Endothelial cell of umbilical vein (primary cell): ENCODE data around the gene DLGAP1. TPM values are rescaled to one million over a fixed set of nuclear protein-coding genes. Genes with fewer than 3 reads are reported as not detected.

Source experiments
- BruUV-seq: library from RNA; stranded (reverse); fragments of 400-500 nt; replicated peaks from 2 replicates; lab custom pipeline; 2021; lab: Mats Ljungman, UMichigan
- CTCF ChIA-PET: fragments of 300-600, 350-600 bp; sonication (Branson Sonifier 250); formaldehyde crosslinking; loops from one replicate; lab custom pipeline; 2021; ENCODE audit warnings: antibody characterized with exemption, inconsistent platforms; lab: Charles Lee
- POLR2A ChIA-PET: fragments of 300-600, 350-600 bp; sonication (Branson Sonifier 250); formaldehyde crosslinking; loops from one replicate; lab custom pipeline; 2021; ENCODE audit warnings: antibody characterized with exemption, inconsistent platforms; lab: Charles Lee
- DNase-seq: peaks from one replicate; pipeline ENCODE4 v3.0.0-alpha.2; 2011; ENCODE audit warnings: low read depth, low spot score
- FAIRE-seq: peaks from 2 replicates; lab custom pipeline; 2011; peaks lifted over from hg19 to GRCh38; lab: Jason Lieb, UNC
- H2AFZ ChIP-seq: 2 replicates; pipeline ENCODE4 v1.6.0; 2012; ENCODE audit warnings: low read depth, low read length, control low read depth, inconsistent platforms
- H3K27ac ChIP-seq: 2 replicates; pipeline ENCODE4 v1.5.1; 2011; ENCODE audit warnings: low read depth, mild to moderate bottlenecking, control low read depth, low read length, moderate library complexity; ENCODE audit not compliant: insufficient read depth
- H3K27me3 ChIP-seq, 2 experiments: 2 replicates each; pipeline versions ENCODE4 v1.6.0 to v1.6.1; 2011; ENCODE audit warnings: low read length in 2 of 2, mixed read lengths in 1 of 2; ENCODE audit not compliant: control insufficient read depth in 2 of 2, insufficient read depth in 2 of 2
- H3K36me3 ChIP-seq, 2 experiments: 2 replicates in 1 of 2; 3 replicates in 1 of 2; pipeline ENCODE4 v1.5.1; 2011; ENCODE audit warnings: low read length in 2 of 2, mild to moderate bottlenecking in 1 of 2, moderate library complexity in 1 of 2; ENCODE audit not compliant: control insufficient read depth in 2 of 2, insufficient read depth in 2 of 2; ENCODE audit errors: extremely low read depth in 1 of 2
- H3K4me1 ChIP-seq: 3 replicates; pipeline ENCODE4 v1.5.1; 2011; ENCODE audit warnings: mild to moderate bottlenecking, low read length; ENCODE audit not compliant: control insufficient read depth, insufficient read depth; ENCODE audit errors: extremely low read depth
- H3K4me2 ChIP-seq: 2 replicates; pipeline ENCODE4 v1.6.1; 2011; ENCODE audit warnings: low read length, control low read depth, mixed read lengths; ENCODE audit not compliant: insufficient read depth
- H3K4me3 ChIP-seq, 3 experiments: fragments of 200-600 bp in 1 of 3; sonication (generic), shearing (Covaris generic) in 1 of 3; replicated peaks in 1 of 3; 2 replicates each; pipeline ENCODE4 v1.5.1; 2011 to 2016; ENCODE audit warnings: control low read depth in 3 of 3, low read length in 3 of 3, mild to moderate bottlenecking in 2 of 3, inconsistent platforms in 1 of 3, low read depth in 1 of 3, moderate library complexity in 1 of 3; ENCODE audit not compliant: insufficient read depth in 1 of 3
- H3K79me2 ChIP-seq: 2 replicates; pipeline ENCODE4 v1.6.0; 2012; ENCODE audit warnings: low read length, inconsistent platforms; ENCODE audit not compliant: control insufficient read depth, insufficient read depth
- H3K9ac ChIP-seq: replicated peaks from 2 replicates; pipeline ENCODE3; 2011; ENCODE audit warnings: low read length, control low read depth; ENCODE audit not compliant: insufficient read depth; ENCODE audit errors: extremely low read depth
- H3K9me1 ChIP-seq: replicated peaks from 3 replicates; pipeline ENCODE4 v1.6.0; 2011; ENCODE audit warnings: mild to moderate bottlenecking, low read length; ENCODE audit not compliant: control insufficient read depth, insufficient read depth; ENCODE audit errors: extremely low read depth
- H3K9me3 ChIP-seq: replicated peaks from 2 replicates; pipeline ENCODE4 v1.5.1; 2012; ENCODE audit warnings: low read length, inconsistent platforms; ENCODE audit not compliant: control insufficient read depth, insufficient read depth
- H4K20me1 ChIP-seq: replicated peaks from 2 replicates; pipeline ENCODE3; 2011; ENCODE audit warnings: mild to moderate bottlenecking, low read length; ENCODE audit not compliant: control insufficient read depth, insufficient read depth; ENCODE audit errors: extremely low read depth
- EZH2 ChIP-seq: IDR thresholded peaks from 2 replicates; pipeline ENCODE4 v1.6.1; 2012; ENCODE audit warnings: borderline replicate concordance, low read depth, mild to moderate bottlenecking, moderate library complexity, low read length, inconsistent platforms; ENCODE audit not compliant: severe bottlenecking
- FOS ChIP-seq: IDR thresholded peaks from 2 replicates; pipeline ENCODE4 v1.6.1; 2011; ENCODE audit warnings: mild to moderate bottlenecking, low read length, moderate library complexity, borderline replicate concordance; ENCODE audit not compliant: insufficient read depth
- GATA2 ChIP-seq: IDR thresholded peaks from 2 replicates; pipeline ENCODE4 v1.7.0; 2011; ENCODE audit warnings: low read depth, mild to moderate bottlenecking, moderate library complexity, mixed read lengths, low read length; ENCODE audit not compliant: insufficient read length, insufficient read depth
- JUN ChIP-seq: IDR thresholded peaks from 2 replicates; pipeline ENCODE4 v1.6.1; 2011; ENCODE audit warnings: borderline replicate concordance, low read depth; ENCODE audit not compliant: insufficient read length, insufficient read depth
- MYC ChIP-seq: IDR thresholded peaks from one replicate; pipeline ENCODE4 v1.6.1; 2011; ENCODE audit warnings: mild to moderate bottlenecking, low read depth, low read length
- POLR2A ChIP-seq: IDR thresholded peaks from 2 replicates; pipeline ENCODE4 v1.6.1; 2012; ENCODE audit warnings: low read depth, mild to moderate bottlenecking, control low read depth, low read length
- POLR2AphosphoS5 ChIP-seq: IDR thresholded peaks from 2 replicates; pipeline ENCODE4 v1.6.1; 2012; ENCODE audit warnings: low read depth, mild to moderate bottlenecking, control low read depth, low read length, moderate library complexity; ENCODE audit not compliant: insufficient read depth
- dilution Hi-C: fragments of 300-500 bp; cut with MboI; formaldehyde crosslinking; loops from one replicate; pipeline ENCODE4 v1.15.0; 2019; ENCODE audit warnings: low sequenced_read_pairs; ENCODE audit not compliant: extremely low pct_ligation_motif_present
- intact Hi-C: fragments of 100-400 bp; cut with micrococcal nuclease; formaldehyde crosslinking; loops from one replicate; pipeline ENCODE4 v1.10.0; 2022
- polyA plus RNA-seq, 4 experiments: library from polyadenylated mRNA; depleted of rRNA in 3 of 4; stranded (reverse) in 3 of 4; unstranded in 1 of 4; fragments of >200 nt; gene quantifications; 2 replicates each; pipeline versions ENCODE4 v1.2.1 to v1.2.3, GENCODE V29; 2011 to 2012; ENCODE audit warnings: missing spikeins in 1 of 4
- total RNA-seq: library from RNA; stranded (reverse); gene quantifications from 2 replicates; pipeline ENCODE4 v1.2.3, GENCODE V29; 2021
- TF ChIP-seq, protein P1 (sequence below): IDR thresholded peaks from 2 replicates; pipeline ENCODE4 v1.6.1; 2011; ENCODE audit not compliant: insufficient read depth, insufficient read length
- TF ChIP-seq, protein P2 (sequence below), 2 donors: IDR thresholded peaks; 1 replicate in 1 of 2; 2 replicates in 1 of 2; pipeline ENCODE4 v1.5.1; 2011; ENCODE audit warnings: low read length in 2 of 2, mild to moderate bottlenecking in 2 of 2, moderate library complexity in 2 of 2, control low read depth in 1 of 2, inconsistent platforms in 1 of 2, low read depth in 1 of 2; ENCODE audit not compliant: insufficient read depth in 1 of 2; ENCODE audit errors: extremely low read depth in 1 of 2

DLGAP1 gene
- total and polyA plus RNA-seq, 2 donors (not counting 3 experiments of a cell fraction or from before 2014, with no cell fraction given): 0.04 TPM; not detected in 1

DNA sequence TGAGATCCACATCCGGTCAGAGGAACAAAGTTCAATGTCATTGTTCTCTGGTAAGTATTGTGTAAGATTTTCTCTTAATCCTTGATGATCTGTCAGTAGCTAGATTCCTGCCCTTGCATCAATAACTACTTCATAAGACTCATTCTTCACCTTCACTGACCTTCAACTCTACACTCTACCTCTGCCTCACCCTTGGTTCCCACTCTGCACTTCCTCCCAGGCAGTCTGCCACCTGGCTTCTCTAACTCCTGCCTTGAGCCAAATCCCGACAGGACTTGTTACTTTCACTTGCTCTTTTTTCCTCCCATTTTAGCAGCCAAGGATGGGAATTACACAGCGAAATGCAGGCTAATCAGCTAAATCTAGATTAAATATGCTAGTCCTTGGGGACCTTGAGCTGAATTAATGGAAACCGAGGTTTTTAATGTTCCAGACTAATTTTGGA, 190.7 kb downstream of the DLGAP1 start:
- Histone ChIP-seq H3K79me2 (no peaks in the 10 kb centered on the region), H3K9ac (no peak overlapping the region), H3K9me1 (no peaks in the 10 kb centered on the region), H3K4me3 (no peak overlapping the region), H2AFZ (no peak overlapping the region), H3K4me1 (no peaks in the 10 kb centered on the region), H3K27me3 (no peaks in the 10 kb centered on the region), H3K9me3 (no peaks in the 10 kb centered on the region), H3K4me2 (no peak overlapping the region), H4K20me1 (no peaks in the 10 kb centered on the region), H3K36me3 (no peaks in the 10 kb centered on the region), H3K27ac (no peak overlapping the region)
- intact Hi-C loops: no loop called here
- no peak for TF ChIP-seq GATA2
- TF ChIP-seq POLR2A: no peak
- no peak for TF ChIP-seq FOS
- no peak for TF ChIP-seq POLR2AphosphoS5
- TF ChIP-seq MYC: no peak
- TF ChIP-seq, protein P1, sequence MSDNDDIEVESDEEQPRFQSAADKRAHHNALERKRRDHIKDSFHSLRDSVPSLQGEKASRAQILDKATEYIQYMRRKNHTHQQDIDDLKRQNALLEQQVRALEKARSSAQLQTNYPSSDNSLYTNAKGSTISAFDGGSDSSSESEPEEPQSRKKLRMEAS: no peak
- no peak for TF ChIP-seq JUN
- no peak for TF ChIP-seq EZH2
- TF ChIP-seq, protein P2, sequence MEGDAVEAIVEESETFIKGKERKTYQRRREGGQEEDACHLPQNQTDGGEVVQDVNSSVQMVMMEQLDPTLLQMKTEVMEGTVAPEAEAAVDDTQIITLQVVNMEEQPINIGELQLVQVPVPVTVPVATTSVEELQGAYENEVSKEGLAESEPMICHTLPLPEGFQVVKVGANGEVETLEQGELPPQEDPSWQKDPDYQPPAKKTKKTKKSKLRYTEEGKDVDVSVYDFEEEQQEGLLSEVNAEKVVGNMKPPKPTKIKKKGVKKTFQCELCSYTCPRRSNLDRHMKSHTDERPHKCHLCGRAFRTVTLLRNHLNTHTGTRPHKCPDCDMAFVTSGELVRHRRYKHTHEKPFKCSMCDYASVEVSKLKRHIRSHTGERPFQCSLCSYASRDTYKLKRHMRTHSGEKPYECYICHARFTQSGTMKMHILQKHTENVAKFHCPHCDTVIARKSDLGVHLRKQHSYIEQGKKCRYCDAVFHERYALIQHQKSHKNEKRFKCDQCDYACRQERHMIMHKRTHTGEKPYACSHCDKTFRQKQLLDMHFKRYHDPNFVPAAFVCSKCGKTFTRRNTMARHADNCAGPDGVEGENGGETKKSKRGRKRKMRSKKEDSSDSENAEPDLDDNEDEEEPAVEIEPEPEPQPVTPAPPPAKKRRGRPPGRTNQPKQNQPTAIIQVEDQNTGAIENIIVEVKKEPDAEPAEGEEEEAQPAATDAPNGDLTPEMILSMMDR (IDR thresholded peaks at IDR 0.05; ENCODE audit: extremely low read depth in 1 of 2, insufficient read depth in 1 of 2, low read depth in 1 of 2, low read length in 2 of 2): no peak
- FAIRE-seq: no peak
- no peak for DNase-seq
- POLR2A ChIA-PET: no interaction called here
- BruUV-seq: no TSS peak
- CTCF ChIA-PET: no interaction called here
- dilution Hi-C loops: no loop called here
